Trophoblast cell (in vitro differentiated cells and primary cell): ENCODE data around the gene SLIT3.
A peak's percentile ranks its signal among the peaks of the same experiment; 100 is the strongest.

ENCODE experiments used
- DNase-seq, 2 donors: peaks; one replicate each; pipeline ENCODE4 v3.0.0-alpha.2; 2016
- H2AFZ ChIP-seq: 2 replicates; pipeline ENCODE4 v1.6.1; 2013; ENCODE audit warnings: low read length, moderate library complexity, mild to moderate bottlenecking; ENCODE audit not compliant: insufficient read depth, poor library complexity
- H2AK5ac ChIP-seq: 2 replicates; pipeline ENCODE4 v1.6.1; 2013; ENCODE audit warnings: mild to moderate bottlenecking, low read length
- H2BK120ac ChIP-seq: 2 replicates; pipeline ENCODE4 v1.6.1; 2013; ENCODE audit warnings: low read length, mild to moderate bottlenecking, moderate library complexity; ENCODE audit not compliant: insufficient read depth, poor library complexity
- H2BK12ac ChIP-seq: 2 replicates; pipeline ENCODE4 v1.6.1; 2013; ENCODE audit warnings: mild to moderate bottlenecking, low read length, moderate library complexity
- H2BK5ac ChIP-seq: 2 replicates; pipeline ENCODE4 v1.6.1; 2013; ENCODE audit warnings: low read length, low read depth, moderate library complexity, mild to moderate bottlenecking; ENCODE audit not compliant: poor library complexity
- H3K14ac ChIP-seq: 2 replicates; pipeline ENCODE4 v1.6.1; 2013; ENCODE audit warnings: mild to moderate bottlenecking, low read length
- H3K18ac ChIP-seq: 2 replicates; pipeline ENCODE4 v1.6.1; 2013; ENCODE audit warnings: mild to moderate bottlenecking, low read length
- H3K23ac ChIP-seq: 2 replicates; pipeline ENCODE4 v1.6.1; 2013; ENCODE audit warnings: low read length
- H3K27ac ChIP-seq: 2 replicates; pipeline ENCODE4 v1.5.1; 2013; ENCODE audit warnings: low read depth, mild to moderate bottlenecking, inconsistent platforms, low read length, moderate library complexity
- H3K27me3 ChIP-seq: 2 replicates; pipeline ENCODE4 v1.6.1; 2013; ENCODE audit warnings: inconsistent platforms, mild to moderate bottlenecking, low read length, moderate library complexity; ENCODE audit not compliant: insufficient read depth
- H3K36me3 ChIP-seq, 2 experiments: 1 replicate in 1 of 2; 2 replicates in 1 of 2; pipeline ENCODE4 v1.6.1; 2013; ENCODE audit warnings: low read length in 2 of 2, mild to moderate bottlenecking in 2 of 2, moderate library complexity in 1 of 2; ENCODE audit not compliant: insufficient read depth in 2 of 2, control insufficient read depth in 1 of 2
- H3K4ac ChIP-seq: 2 replicates; pipeline ENCODE4 v1.6.1; 2013; ENCODE audit warnings: low read depth, mild to moderate bottlenecking, low read length, moderate library complexity
- H3K4me1 ChIP-seq, 2 experiments: 1 replicate in 1 of 2; 2 replicates in 1 of 2; pipeline ENCODE4 v1.6.1; 2013; ENCODE audit warnings: low read length in 2 of 2, mild to moderate bottlenecking in 2 of 2, moderate library complexity in 1 of 2; ENCODE audit not compliant: insufficient read depth in 2 of 2, control insufficient read depth in 1 of 2
- H3K4me2 ChIP-seq: 2 replicates; pipeline ENCODE4 v1.6.1; 2013; ENCODE audit warnings: inconsistent platforms, mild to moderate bottlenecking, low read length, moderate library complexity
- H3K4me3 ChIP-seq: 2 replicates; pipeline ENCODE4 v1.5.1; 2013; ENCODE audit warnings: mild to moderate bottlenecking, low read depth, low read length, inconsistent platforms
- H3K79me1 ChIP-seq: one replicate; pipeline ENCODE4 v1.6.1; 2013; ENCODE audit warnings: low read length
- H3K79me2 ChIP-seq: 2 replicates; pipeline ENCODE4 v1.6.1; 2013; ENCODE audit warnings: low read length, mild to moderate bottlenecking; ENCODE audit not compliant: control insufficient read depth, insufficient read depth, poor library complexity
- H3K9ac ChIP-seq: 2 replicates; pipeline ENCODE4 v1.6.1; 2013; ENCODE audit warnings: mild to moderate bottlenecking, low read length
- H3K9me3 ChIP-seq: 2 replicates; pipeline ENCODE4 v1.6.1; 2013; ENCODE audit warnings: low read depth, mild to moderate bottlenecking, control low read depth, inconsistent platforms, low read length; ENCODE audit not compliant: insufficient read depth
- H4K12ac ChIP-seq: 2 replicates; pipeline ENCODE4 v1.6.1; 2013; ENCODE audit warnings: low read depth, mild to moderate bottlenecking, low read length, moderate library complexity
- H4K8ac ChIP-seq: 2 replicates; pipeline ENCODE4 v1.6.1; 2013; ENCODE audit warnings: low read depth, mild to moderate bottlenecking, low read length, moderate library complexity
- H4K91ac ChIP-seq: one replicate; pipeline ENCODE4 v1.6.1; 2013; ENCODE audit warnings: low read depth, mild to moderate bottlenecking, low read length, moderate library complexity
- WGBS: extraction: QIAGEN DNeasy Blood & Tissue Kit; methylation state at CpG from one replicate; pipeline ENCODE4 v1.1.7; 2013; ENCODE audit warnings: missing lambda C conversion rate; ENCODE audit not compliant: insufficient read length, insufficient coverage; ENCODE audit errors: extremely low coverage; 5-methylcytosine and 5-hydroxymethylcytosine counted together

SLIT3 gene

GRCh38 chr5:168852329-168852728, 448.6 kb downstream of the SLIT3 start:
- Histone ChIP-seq H3K18ac (no peak overlapping the region), H2BK5ac (no peak overlapping the region), H2AK5ac (no peak overlapping the region), H4K8ac (no peak overlapping the region), H3K4me3 (no peak overlapping the region), H4K12ac (no peak overlapping the region), H3K27ac (no peak overlapping the region), H4K91ac (no peak overlapping the region), H3K4me1 (no peaks in the 10 kb centered on the region), H3K27me3 (no peaks in the 10 kb centered on the region), H3K23ac (no peak overlapping the region), H3K9ac (no peak overlapping the region), H2AFZ (no peak overlapping the region), H2BK120ac (no peak overlapping the region), H3K36me3 (peaks cover 3 to 5% of the 10 kb centered on the region in 2 experiments), H3K79me2 (no peaks in the 10 kb centered on the region), H3K14ac (no peak overlapping the region), H3K79me1 (no peaks in the 10 kb centered on the region), H3K4ac (no peak overlapping the region), H2BK12ac (no peak overlapping the region), H3K4me2 (no peak overlapping the region), H3K9me3 (peaks cover 3% of the 10 kb centered on the region)
- DNase-seq = no peak
- WGBS = no CpG with 5 or more reads among the region's 4 CpGs

GRCh38 chr5:168851902-168852321, 449.0 kb downstream of the SLIT3 start:
- Histone ChIP-seq H2AFZ (no peak overlapping the region), H3K79me1 (no peaks in the 10 kb centered on the region), H4K8ac (no peak overlapping the region), H3K14ac (no peak overlapping the region), H3K4me2 (no peak overlapping the region), H3K4me3 (no peak overlapping the region), H2AK5ac (no peak overlapping the region), H3K4me1 (no peaks in the 10 kb centered on the region), H2BK12ac (no peak overlapping the region), H3K4ac (no peak overlapping the region), H3K79me2 (no peaks in the 10 kb centered on the region), H3K23ac (no peak overlapping the region), H4K12ac (no peak overlapping the region), H3K9me3 (peaks cover 3% of the 10 kb centered on the region), H3K18ac (no peak overlapping the region), H3K9ac (no peak overlapping the region), H2BK120ac (no peak overlapping the region), H3K27me3 (no peaks in the 10 kb centered on the region), H3K27ac (no peak overlapping the region), H3K36me3 (peaks cover 3 to 5% of the 10 kb centered on the region in 2 experiments), H2BK5ac (no peak overlapping the region), H4K91ac (no peak overlapping the region)
- WGBS = no CpG with 5 or more reads among the region's 7 CpGs
- DNase-seq = peak; percentile 18 to 49

- Histone ChIP-seq H2AK5ac (no peak overlapping the region), H4K8ac (no peak overlapping the region), H3K4me3 (no peak overlapping the region), H4K91ac (no peak overlapping the region), H2BK5ac (no peak overlapping the region), H2BK12ac (no peak overlapping the region), H3K4ac (no peak overlapping the region), H3K36me3 (peaks cover 3 to 5% of the 10 kb centered on the region in 2 experiments), H2BK120ac (no peak overlapping the region), H3K79me2 (no peaks in the 10 kb centered on the region), H3K14ac (no peak overlapping the region), H2AFZ (no peak overlapping the region), H3K23ac (no peak overlapping the region), H3K4me2 (no peak overlapping the region), H3K9me3 (peaks cover 3% of the 10 kb centered on the region), H3K18ac (no peak overlapping the region), H3K4me1 (no peaks in the 10 kb centered on the region), H3K9ac (no peak overlapping the region), H4K12ac (no peak overlapping the region), H3K27ac (no peak overlapping the region), H3K79me1 (no peaks in the 10 kb centered on the region), H3K27me3 (no peaks in the 10 kb centered on the region)
- DNase-seq = no peak
- WGBS = no CpG with 5 or more reads among the region's 5 CpGs
Observed at GRCh38 chr5:168850683-168851082, 450.3 kb downstream of the SLIT3 start.

- no peak overlapping the region for H4K12ac ChIP-seq
- no peaks in the 10 kb centered on the region for H3K4me1 ChIP-seq
- no peak overlapping the region for H2AK5ac ChIP-seq
- H3K36me3 ChIP-seq = peaks cover 5 to 6% of the 10 kb centered on the region in 2 experiments
- no peak overlapping the region for H4K8ac ChIP-seq
- no CpG with 5 or more reads among the region's 8 CpGs for WGBS
- H3K9ac ChIP-seq = no peak overlapping the region
- H3K79me1 ChIP-seq = no peaks in the 10 kb centered on the region
- H2BK5ac ChIP-seq = no peak overlapping the region
- no peak overlapping the region for H3K27ac ChIP-seq
- no peak overlapping the region for H4K91ac ChIP-seq
- no peak overlapping the region for H3K14ac ChIP-seq
- no peaks in the 10 kb centered on the region for H3K79me2 ChIP-seq
- H3K18ac ChIP-seq = no peak overlapping the region
- no peak for DNase-seq
- H3K4me2 ChIP-seq = no peak overlapping the region
- no peak overlapping the region for H3K23ac ChIP-seq
- H3K4ac ChIP-seq = no peak overlapping the region
- no peak overlapping the region for H3K4me3 ChIP-seq
- no peak overlapping the region for H2AFZ ChIP-seq
- no peaks in the 10 kb centered on the region for H3K27me3 ChIP-seq
- H2BK12ac ChIP-seq = no peak overlapping the region
- H3K9me3 ChIP-seq = no peaks in the 10 kb centered on the region
- H2BK120ac ChIP-seq = no peak overlapping the region
Observed at GRCh38 chr5:168848569-168848968, 452.4 kb downstream of the SLIT3 start.
